SK-N-SH treated with all-trans-retinoic acid at 6 μM for 48 hours (cell line): ENCODE measurements around the gene COMMD2.

Experiments
- ATAC-seq: fragments of 200-7000 bp; cut with Tn5 transposase; 3 replicates; pipeline ENCODE4 v1.9.1; 2020; ENCODE audit warnings: mild to moderate bottlenecking, moderate library complexity
- ARNTL ChIP-seq: fragments of 450-650 bp; formaldehyde crosslinking; IDR thresholded peaks from 2 replicates; pipeline ENCODE4 v1.5.0; 2020; ENCODE audit warnings: low read depth, mild to moderate bottlenecking, moderate library complexity, borderline replicate concordance
- BACH2 ChIP-seq: fragments of 250-450 bp; sonication (Bioruptor Pico); IDR thresholded peaks from 2 replicates; pipeline ENCODE4 v1.9.0; 2021; ENCODE audit warnings: mild to moderate bottlenecking, borderline replicate concordance
- CSDC2 ChIP-seq: fragments of 250-450 bp; sonication (Bioruptor Pico); IDR thresholded peaks from 2 replicates; pipeline ENCODE4 v1.5.0; 2020; ENCODE audit warnings: mild to moderate bottlenecking, moderate library complexity
- ESRRG ChIP-seq: fragments of 250-450 bp; sonication (Bioruptor Pico); IDR thresholded peaks from 2 replicates; pipeline ENCODE4 v1.6.1; 2021; ENCODE audit warnings: mild to moderate bottlenecking
- GLIS3 ChIP-seq: fragments of 250-450 bp; sonication (Bioruptor Pico); IDR thresholded peaks from 2 replicates; pipeline ENCODE4 v1.5.0; 2020; ENCODE audit warnings: mild to moderate bottlenecking, moderate library complexity
- ISL1 ChIP-seq: fragments of 250-450 bp; sonication (Bioruptor Pico); IDR thresholded peaks from 2 replicates; pipeline ENCODE4 v2.1.2; 2022; ENCODE audit warnings: mild to moderate bottlenecking, moderate library complexity
- RARB ChIP-seq: fragments of 250-450 bp; sonication (Bioruptor Pico); IDR thresholded peaks from 2 replicates; pipeline ENCODE4 v1.8.0; 2021; ENCODE audit warnings: mild to moderate bottlenecking, moderate library complexity
- SNAI2 ChIP-seq: fragments of 250-450 bp; sonication (Bioruptor Pico); IDR thresholded peaks from 2 replicates; pipeline ENCODE4 v1.5.0; 2020; ENCODE audit warnings: mild to moderate bottlenecking, moderate library complexity
- TCF4 ChIP-seq: fragments of 250-450 bp; sonication (Bioruptor Pico); IDR thresholded peaks from 2 replicates; pipeline ENCODE4 v1.8.0; 2021; ENCODE audit warnings: mild to moderate bottlenecking, moderate library complexity, borderline replicate concordance
- ZC3H10 ChIP-seq: fragments of 250-450 bp; sonication (Bioruptor Pico); IDR thresholded peaks from 2 replicates; pipeline ENCODE4 v1.5.1; 2021; ENCODE audit warnings: mild to moderate bottlenecking, moderate library complexity
- ZFP30 ChIP-seq: fragments of 450-650 bp; formaldehyde crosslinking; IDR thresholded peaks from 2 replicates; pipeline ENCODE4 v1.5.0; 2022; ENCODE audit warnings: mild to moderate bottlenecking, moderate library complexity
- ZNF565 ChIP-seq: fragments of 450-650 bp; formaldehyde crosslinking; conservative IDR thresholded peaks from 2 replicates; pipeline ENCODE4 v1.5.0; 2020; ENCODE audit warnings: low read depth, mild to moderate bottlenecking, moderate library complexity
- ZNF70 ChIP-seq: fragments of 450-650 bp; formaldehyde crosslinking; IDR thresholded peaks from 2 replicates; pipeline ENCODE4 v1.5.0; 2020; ENCODE audit warnings: mild to moderate bottlenecking, moderate library complexity
- ZNF8 ChIP-seq: fragments of 450-650 bp; formaldehyde crosslinking; IDR thresholded peaks from 2 replicates; pipeline ENCODE4 v1.5.0; 2020; ENCODE audit warnings: mild to moderate bottlenecking, moderate library complexity
- TF ChIP-seq, protein P1 (sequence below): fragments of 250-450 bp; sonication (Bioruptor Pico); IDR thresholded peaks from 2 replicates; pipeline ENCODE4 v1.5.1; 2021; ENCODE audit warnings: mild to moderate bottlenecking, moderate library complexity
- TF ChIP-seq, protein P2 (sequence below): fragments of 250-450 bp; sonication (Bioruptor Pico); IDR thresholded peaks from 2 replicates; pipeline ENCODE4 v1.8.0; 2020; ENCODE audit warnings: mild to moderate bottlenecking, moderate library complexity, borderline replicate concordance
- TF ChIP-seq, protein P3 (sequence below): fragments of 250-450 bp; sonication (Bioruptor Pico); IDR thresholded peaks from 2 replicates; pipeline ENCODE4 v1.8.0; 2021; ENCODE audit warnings: low read depth, mild to moderate bottlenecking, moderate library complexity, borderline replicate concordance
- TF ChIP-seq, protein P4 (sequence below): fragments of 250-450 bp; sonication (Bioruptor Pico); IDR thresholded peaks from 2 replicates; pipeline ENCODE4 v1.5.1; 2020; ENCODE audit warnings: low read depth, mild to moderate bottlenecking, moderate library complexity
- TF ChIP-seq, protein P5 (sequence below): fragments of 250-450 bp; sonication (Bioruptor Pico); IDR thresholded peaks from 2 replicates; pipeline ENCODE4 v1.5.0; 2020; ENCODE audit warnings: mild to moderate bottlenecking, moderate library complexity

Gene COMMD2

DNA sequence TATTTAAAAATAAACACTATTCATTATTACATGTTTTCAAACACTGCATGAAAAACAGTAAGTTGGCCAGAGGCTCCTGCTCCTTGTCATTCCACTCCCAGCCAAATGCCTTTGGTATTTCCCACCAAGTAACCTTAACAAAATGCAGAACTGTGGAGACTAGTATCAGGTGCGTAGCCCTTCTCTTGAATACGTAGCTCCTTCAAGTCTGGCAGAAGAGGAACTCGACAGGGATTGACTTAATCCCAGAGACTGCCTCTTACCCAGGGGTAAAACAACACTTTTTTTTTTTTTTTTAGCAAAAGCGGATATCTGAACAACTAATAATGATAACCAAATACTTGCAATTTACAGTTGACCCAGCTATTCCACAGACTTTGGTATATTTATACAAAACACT, 738 bp downstream of the COMMD2 start:
- no peak for TF ChIP-seq BACH2 (CRISPR knock-in tag)

DNA sequence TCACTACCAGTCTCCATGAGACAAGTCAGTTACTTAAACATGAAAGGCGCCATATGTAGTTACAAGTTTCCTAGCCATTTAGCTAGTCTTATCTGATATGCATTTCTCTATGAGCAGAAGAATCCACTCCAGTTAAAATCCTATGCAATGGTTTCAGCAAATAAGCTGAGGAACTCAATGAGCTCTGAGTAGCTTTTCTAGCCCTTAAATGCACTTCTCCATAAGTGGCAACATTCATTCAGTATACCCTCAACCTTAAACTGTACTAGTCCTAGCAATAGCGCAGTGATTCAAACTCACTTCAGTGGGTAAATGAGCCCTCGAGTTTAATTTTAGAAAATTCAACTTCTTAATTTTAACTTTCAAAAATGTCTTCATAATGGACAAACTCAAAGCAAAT, 7.7 kb downstream of the COMMD2 start:
- no peak for ATAC-seq
- TF ChIP-seq, protein P1, sequence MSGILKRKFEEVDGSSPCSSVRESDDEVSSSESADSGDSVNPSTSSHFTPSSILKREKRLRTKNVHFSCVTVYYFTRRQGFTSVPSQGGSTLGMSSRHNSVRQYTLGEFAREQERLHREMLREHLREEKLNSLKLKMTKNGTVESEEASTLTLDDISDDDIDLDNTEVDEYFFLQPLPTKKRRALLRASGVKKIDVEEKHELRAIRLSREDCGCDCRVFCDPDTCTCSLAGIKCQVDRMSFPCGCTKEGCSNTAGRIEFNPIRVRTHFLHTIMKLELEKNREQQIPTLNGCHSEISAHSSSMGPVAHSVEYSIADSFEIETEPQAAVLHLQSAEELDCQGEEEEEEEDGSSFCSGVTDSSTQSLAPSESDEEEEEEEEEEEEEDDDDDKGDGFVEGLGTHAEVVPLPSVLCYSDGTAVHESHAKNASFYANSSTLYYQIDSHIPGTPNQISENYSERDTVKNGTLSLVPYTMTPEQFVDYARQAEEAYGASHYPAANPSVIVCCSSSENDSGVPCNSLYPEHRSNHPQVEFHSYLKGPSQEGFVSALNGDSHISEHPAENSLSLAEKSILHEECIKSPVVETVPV (CRISPR knock-in tag) = no peak
- TF ChIP-seq ZNF70 (CRISPR knock-in tag) = no peak
- TF ChIP-seq TCF4 = no peak
- no peak for TF ChIP-seq SNAI2 (CRISPR knock-in tag)
- TF ChIP-seq ZFP30 = no peak

More for the DNA sequence above, 738 bp downstream of the COMMD2 start:
- ATAC-seq = no peak

DNA sequence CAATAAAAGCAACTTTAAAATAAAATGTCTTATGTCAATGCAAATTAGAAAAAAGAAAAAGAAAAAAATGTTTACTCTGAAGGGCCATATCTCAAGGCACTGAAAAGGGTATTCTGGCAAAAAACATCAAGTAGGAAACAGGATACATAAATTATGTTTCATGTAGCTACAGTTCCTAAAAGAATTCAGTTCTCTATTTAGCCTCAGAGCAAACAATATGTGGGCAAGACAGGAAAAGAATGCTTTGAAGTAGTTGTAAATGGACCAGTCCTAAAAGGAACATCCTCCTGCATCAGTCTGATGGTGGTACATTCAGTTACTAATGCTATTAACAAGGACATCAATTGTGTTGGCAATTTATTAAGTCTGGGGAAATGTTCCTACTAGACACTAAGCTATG, 8.1 kb downstream of the COMMD2 start:
- ATAC-seq = no peak
- TF ChIP-seq, protein P2, sequence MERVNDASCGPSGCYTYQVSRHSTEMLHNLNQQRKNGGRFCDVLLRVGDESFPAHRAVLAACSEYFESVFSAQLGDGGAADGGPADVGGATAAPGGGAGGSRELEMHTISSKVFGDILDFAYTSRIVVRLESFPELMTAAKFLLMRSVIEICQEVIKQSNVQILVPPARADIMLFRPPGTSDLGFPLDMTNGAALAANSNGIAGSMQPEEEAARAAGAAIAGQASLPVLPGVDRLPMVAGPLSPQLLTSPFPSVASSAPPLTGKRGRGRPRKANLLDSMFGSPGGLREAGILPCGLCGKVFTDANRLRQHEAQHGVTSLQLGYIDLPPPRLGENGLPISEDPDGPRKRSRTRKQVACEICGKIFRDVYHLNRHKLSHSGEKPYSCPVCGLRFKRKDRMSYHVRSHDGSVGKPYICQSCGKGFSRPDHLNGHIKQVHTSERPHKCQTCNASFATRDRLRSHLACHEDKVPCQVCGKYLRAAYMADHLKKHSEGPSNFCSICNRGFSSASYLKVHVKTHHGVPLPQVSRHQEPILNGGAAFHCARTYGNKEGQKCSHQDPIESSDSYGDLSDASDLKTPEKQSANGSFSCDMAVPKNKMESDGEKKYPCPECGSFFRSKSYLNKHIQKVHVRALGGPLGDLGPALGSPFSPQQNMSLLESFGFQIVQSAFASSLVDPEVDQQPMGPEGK (CRISPR knock-in tag) = no peak
- no peak for TF ChIP-seq CSDC2 (CRISPR knock-in tag)
- no peak for TF ChIP-seq ZC3H10 (CRISPR knock-in tag)
- TF ChIP-seq BACH2 (CRISPR knock-in tag) = no peak
- TF ChIP-seq ESRRG (CRISPR knock-in tag) = no peak
- TF ChIP-seq, protein P3, sequence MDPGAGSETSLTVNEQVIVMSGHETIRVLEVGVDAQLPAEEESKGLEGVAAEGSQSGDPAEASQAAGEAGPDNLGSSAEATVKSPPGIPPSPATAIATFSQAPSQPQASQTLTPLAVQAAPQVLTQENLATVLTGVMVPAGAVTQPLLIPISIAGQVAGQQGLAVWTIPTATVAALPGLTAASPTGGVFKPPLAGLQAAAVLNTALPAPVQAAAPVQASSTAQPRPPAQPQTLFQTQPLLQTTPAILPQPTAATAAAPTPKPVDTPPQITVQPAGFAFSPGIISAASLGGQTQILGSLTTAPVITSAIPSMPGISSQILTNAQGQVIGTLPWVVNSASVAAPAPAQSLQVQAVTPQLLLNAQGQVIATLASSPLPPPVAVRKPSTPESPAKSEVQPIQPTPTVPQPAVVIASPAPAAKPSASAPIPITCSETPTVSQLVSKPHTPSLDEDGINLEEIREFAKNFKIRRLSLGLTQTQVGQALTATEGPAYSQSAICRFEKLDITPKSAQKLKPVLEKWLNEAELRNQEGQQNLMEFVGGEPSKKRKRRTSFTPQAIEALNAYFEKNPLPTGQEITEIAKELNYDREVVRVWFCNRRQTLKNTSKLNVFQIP (CRISPR knock-in tag) = no peak
- TF ChIP-seq, protein P1 (CRISPR knock-in tag) = no peak
- TF ChIP-seq ZNF70 (CRISPR knock-in tag) = no peak
- TF ChIP-seq, protein P4, sequence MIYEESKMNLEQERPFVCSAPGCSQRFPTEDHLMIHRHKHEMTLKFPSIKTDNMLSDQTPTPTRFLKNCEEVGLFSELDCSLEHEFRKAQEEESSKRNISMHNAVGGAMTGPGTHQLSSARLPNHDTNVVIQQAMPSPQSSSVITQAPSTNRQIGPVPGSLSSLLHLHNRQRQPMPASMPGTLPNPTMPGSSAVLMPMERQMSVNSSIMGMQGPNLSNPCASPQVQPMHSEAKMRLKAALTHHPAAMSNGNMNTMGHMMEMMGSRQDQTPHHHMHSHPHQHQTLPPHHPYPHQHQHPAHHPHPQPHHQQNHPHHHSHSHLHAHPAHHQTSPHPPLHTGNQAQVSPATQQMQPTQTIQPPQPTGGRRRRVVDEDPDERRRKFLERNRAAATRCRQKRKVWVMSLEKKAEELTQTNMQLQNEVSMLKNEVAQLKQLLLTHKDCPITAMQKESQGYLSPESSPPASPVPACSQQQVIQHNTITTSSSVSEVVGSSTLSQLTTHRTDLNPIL (CRISPR knock-in tag) = no peak
- no peak for TF ChIP-seq GLIS3 (CRISPR knock-in tag)
- no peak for TF ChIP-seq SNAI2 (CRISPR knock-in tag)
- no peak for TF ChIP-seq ARNTL
- TF ChIP-seq, protein P5, sequence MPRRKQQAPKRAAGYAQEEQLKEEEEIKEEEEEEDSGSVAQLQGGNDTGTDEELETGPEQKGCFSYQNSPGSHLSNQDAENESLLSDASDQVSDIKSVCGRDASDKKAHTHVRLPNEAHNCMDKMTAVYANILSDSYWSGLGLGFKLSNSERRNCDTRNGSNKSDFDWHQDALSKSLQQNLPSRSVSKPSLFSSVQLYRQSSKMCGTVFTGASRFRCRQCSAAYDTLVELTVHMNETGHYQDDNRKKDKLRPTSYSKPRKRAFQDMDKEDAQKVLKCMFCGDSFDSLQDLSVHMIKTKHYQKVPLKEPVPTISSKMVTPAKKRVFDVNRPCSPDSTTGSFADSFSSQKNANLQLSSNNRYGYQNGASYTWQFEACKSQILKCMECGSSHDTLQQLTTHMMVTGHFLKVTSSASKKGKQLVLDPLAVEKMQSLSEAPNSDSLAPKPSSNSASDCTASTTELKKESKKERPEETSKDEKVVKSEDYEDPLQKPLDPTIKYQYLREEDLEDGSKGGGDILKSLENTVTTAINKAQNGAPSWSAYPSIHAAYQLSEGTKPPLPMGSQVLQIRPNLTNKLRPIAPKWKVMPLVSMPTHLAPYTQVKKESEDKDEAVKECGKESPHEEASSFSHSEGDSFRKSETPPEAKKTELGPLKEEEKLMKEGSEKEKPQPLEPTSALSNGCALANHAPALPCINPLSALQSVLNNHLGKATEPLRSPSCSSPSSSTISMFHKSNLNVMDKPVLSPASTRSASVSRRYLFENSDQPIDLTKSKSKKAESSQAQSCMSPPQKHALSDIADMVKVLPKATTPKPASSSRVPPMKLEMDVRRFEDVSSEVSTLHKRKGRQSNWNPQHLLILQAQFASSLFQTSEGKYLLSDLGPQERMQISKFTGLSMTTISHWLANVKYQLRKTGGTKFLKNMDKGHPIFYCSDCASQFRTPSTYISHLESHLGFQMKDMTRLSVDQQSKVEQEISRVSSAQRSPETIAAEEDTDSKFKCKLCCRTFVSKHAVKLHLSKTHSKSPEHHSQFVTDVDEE (CRISPR knock-in tag) = no peak
- no peak for TF ChIP-seq ISL1
- TF ChIP-seq TCF4 = no peak
- no peak for TF ChIP-seq ZNF8 (CRISPR knock-in tag)
- no peak for TF ChIP-seq ZNF565 (CRISPR knock-in tag)

DNA sequence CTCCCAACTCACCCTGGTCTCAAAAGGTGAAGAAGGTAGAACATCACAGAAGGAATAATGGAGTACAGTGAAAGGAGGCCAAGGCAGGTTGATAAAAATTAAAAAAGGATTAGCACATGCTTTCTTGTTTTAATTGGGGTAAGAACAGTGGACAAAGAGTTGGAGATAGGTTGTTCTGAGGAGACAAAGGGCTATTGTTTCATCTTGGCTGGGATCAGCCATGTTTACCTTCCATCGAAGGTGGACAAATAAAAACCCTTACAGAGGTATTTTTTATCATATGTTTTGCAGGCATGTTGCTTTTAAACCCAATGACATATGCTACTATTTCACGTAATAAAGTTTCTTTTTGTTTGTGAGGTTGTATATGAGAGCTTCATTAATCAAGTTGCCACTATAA, 12.9 kb downstream of the COMMD2 start:
- ATAC-seq = no peak
- TF ChIP-seq, protein P4 (CRISPR knock-in tag) = no peak
- TF ChIP-seq RARB (no peak), ZFP30 (no peak), ZNF565 (CRISPR knock-in tag) (no peak)
- TF ChIP-seq, protein P1 (CRISPR knock-in tag) = no peak
- TF ChIP-seq, protein P5 (CRISPR knock-in tag) = no peak
